ENCODE results near the gene TWIST2.

GRCh38 chr2:238865744-238866355, 18.0 kb downstream of the TWIST2 start:
- TF ChIP-seq TAF1 (IDR thresholded peaks at IDR 0.05; ENCODE audit: low read depth, low read length), result no peak
- TF ChIP-seq POLR2A (IDR thresholded peaks at IDR 0.05; ENCODE audit: low read depth, low read length), result no peak

Measured in GM12891 (cell line).